Activated CD4-positive, CD25-positive, alpha-beta regulatory T cell treated with anti-CD3 and anti-CD28 coated beads, Interleukin-2, amount 50 U/mL, for 24 hours (primary cell): ENCODE results near the gene GAN.
"Not testable (repeated sequence)": the region's sequence is repeated elsewhere in the genome, so short reads cannot be mapped to it uniquely, and the experiment has no call there.

Source experiments
- ATAC-seq, 2 donors: fragments of 150-1000 bp; cut with Tn5 transposase; one replicate each; pipeline ENCODE4 v1.10.0; 2021; ENCODE audit warnings: mild to moderate bottlenecking in 1 of 2, moderate library complexity in 1 of 2

GAN gene

GRCh38 chr16:81401035-81401950, 86.5 kb downstream of the GAN start:
- ATAC-seq, result no peak

- no peak for ATAC-seq
Observed at GRCh38 chr16:81403208-81403600, 88.4 kb downstream of the GAN start.

GRCh38 chr16:81403601-81404391, 89.0 kb downstream of the GAN start:
- peak; percentile 81 to 90 for ATAC-seq

- ATAC-seq, result not testable (repeated sequence)
Observed at GRCh38 chr16:81405002-81405401, 90.2 kb downstream of the GAN start.

- ATAC-seq, result no peak
Observed at GRCh38 chr16:81405702-81406113, 90.9 kb downstream of the GAN start.

GRCh38 chr16:81408409-81408950, 93.7 kb downstream of the GAN start:
- ATAC-seq, result no peak

- ATAC-seq, result no peak
Observed at GRCh38 chr16:81409016-81409556, 94.3 kb downstream of the GAN start.

- no peak for ATAC-seq
Observed at GRCh38 chr16:81410643-81411293, 96.0 kb downstream of the GAN start.

GRCh38 chr16:81413245-81413990, 98.7 kb downstream of the GAN start:
- no peak for ATAC-seq

GRCh38 chr16:81415751-81416150, 101.0 kb downstream of the GAN start:
- no peak for ATAC-seq

- no peak for ATAC-seq
Observed at GRCh38 chr16:81416749-81417148, 102.0 kb downstream of the GAN start.

GRCh38 chr16:81417210-81417609, 102.4 kb downstream of the GAN start:
- ATAC-seq, result no peak

- ATAC-seq, result no peak
Observed at GRCh38 chr16:81419806-81420205, 105.0 kb downstream of the GAN start.

GRCh38 chr16:81421126-81421525, 106.4 kb downstream of the GAN start:
- ATAC-seq, result no peak

- no peak for ATAC-seq
Observed at GRCh38 chr16:81421536-81421935, 106.8 kb downstream of the GAN start.

- not testable (repeated sequence) for ATAC-seq
Observed at GRCh38 chr16:81422153-81422552, 107.4 kb downstream of the GAN start.

GRCh38 chr16:81424771-81425170, 110.0 kb downstream of the GAN start:
- peak; percentile 72 to 73 for ATAC-seq

- ATAC-seq, result no peak
Observed at GRCh38 chr16:81427219-81427618, 112.5 kb downstream of the GAN start.

GRCh38 chr16:81429045-81429521, 114.3 kb downstream of the GAN start:
- ATAC-seq, result no peak

- ATAC-seq, result no peak
Observed at GRCh38 chr16:81431554-81432353, 117.0 kb downstream of the GAN start.
